Measurements from ENCODE around the gene KNOP1.
"Not testable (repeated sequence)": the region's sequence is repeated elsewhere in the genome, so short reads cannot be mapped to it uniquely, and the experiment has no call there.

KNOP1 gene

GRCh38 chr16:19688396-19689024 lies 29.5 kb downstream of the KNOP1 start:
- DNase-seq (ENCODE audit: low read depth in 2 of 3, low spot score in 1 of 3) = no peak

GRCh38 chr16:19687279-19687678 lies 30.7 kb downstream of the KNOP1 start:
- DNase-seq (ENCODE audit: low read depth in 2 of 3, low spot score in 1 of 3) = no peak

GRCh38 chr16:19685176-19685575 lies 32.9 kb downstream of the KNOP1 start:
- no peak for DNase-seq (ENCODE audit: low read depth in 2 of 3, low spot score in 1 of 3)

GRCh38 chr16:19683453-19684236 lies 34.4 kb downstream of the KNOP1 start:
- DNase-seq (ENCODE audit: low read depth in 2 of 3, low spot score in 1 of 3) = no peak

- DNase-seq (ENCODE audit: low read depth in 2 of 3, low spot score in 1 of 3) = no peak
These were observed 36.4 kb downstream of the KNOP1 start for GRCh38 chr16:19681637-19682036.

GRCh38 chr16:19680881-19681340 lies 37.1 kb downstream of the KNOP1 start:
- DNase-seq (ENCODE audit: low read depth in 2 of 3, low spot score in 1 of 3) = no peak

GRCh38 chr16:19679281-19679680 lies 38.7 kb downstream of the KNOP1 start:
- not testable (repeated sequence) for DNase-seq (ENCODE audit: low read depth in 2 of 3, low spot score in 1 of 3)

GRCh38 chr16:19678804-19679203 lies 39.2 kb downstream of the KNOP1 start:
- no peak for DNase-seq (ENCODE audit: low read depth in 2 of 3, low spot score in 1 of 3)

GRCh38 chr16:19677402-19677801 lies 40.6 kb downstream of the KNOP1 start:
- DNase-seq (ENCODE audit: low read depth in 2 of 3, low spot score in 1 of 3) = no peak

- no peak for DNase-seq (ENCODE audit: low read depth in 2 of 3, low spot score in 1 of 3)
These were observed 43.5 kb downstream of the KNOP1 start for GRCh38 chr16:19674485-19674884.

GRCh38 chr16:19672378-19672777 lies 45.6 kb downstream of the KNOP1 start:
- DNase-seq (ENCODE audit: low read depth in 2 of 3, low spot score in 1 of 3) = no peak

GRCh38 chr16:19666477-19666876 lies 51.5 kb downstream of the KNOP1 start:
- DNase-seq (ENCODE audit: low read depth in 2 of 3, low spot score in 1 of 3) = no peak

GRCh38 chr16:19665313-19665712 lies 52.7 kb downstream of the KNOP1 start:
- not testable (repeated sequence) for DNase-seq (ENCODE audit: low read depth in 2 of 3, low spot score in 1 of 3)

- no peak for DNase-seq (ENCODE audit: low read depth in 2 of 3, low spot score in 1 of 3)
These were observed 53.9 kb downstream of the KNOP1 start for GRCh38 chr16:19664166-19664565.

GRCh38 chr16:19662351-19662750 lies 55.7 kb downstream of the KNOP1 start:
- DNase-seq (ENCODE audit: low read depth in 2 of 3, low spot score in 1 of 3) = no peak

GRCh38 chr16:19660432-19660831 lies 57.6 kb downstream of the KNOP1 start:
- DNase-seq (ENCODE audit: low read depth in 2 of 3, low spot score in 1 of 3) = no peak

GRCh38 chr16:19659554-19659953 lies 58.5 kb downstream of the KNOP1 start:
- DNase-seq (ENCODE audit: low read depth in 2 of 3, low spot score in 1 of 3) = no peak

- DNase-seq (ENCODE audit: low read depth in 2 of 3, low spot score in 1 of 3) = no peak
These were observed 60.2 kb downstream of the KNOP1 start for GRCh38 chr16:19657831-19658230.

- DNase-seq (ENCODE audit: low read depth in 2 of 3, low spot score in 1 of 3) = no peak
These were observed 62.7 kb downstream of the KNOP1 start for GRCh38 chr16:19655242-19655777.

- DNase-seq (ENCODE audit: low read depth in 2 of 3, low spot score in 1 of 3) = no peak
These were observed 63.9 kb downstream of the KNOP1 start for GRCh38 chr16:19654147-19654546.

All from stimulated activated CD4-positive, alpha-beta T cell treated with anti-CD3 and anti-CD28 coated beads, Interleukin-12 subunit alpha, Interleukin-12 subunit beta, amount 100 ng/mL, for 48 hours (primary cell).